C4-2B (cell line): Measurements from ENCODE around the gene ANKH.
A peak's percentile ranks its signal among the peaks of the same experiment; 100 is the strongest.

Source experiments
- H3K27ac ChIP-seq: fragments of 450-650 bp; 2 replicates; pipeline ENCODE4 v1.5.1; 2017
- ZFX ChIP-seq: fragments of 450-650 bp; IDR thresholded peaks from 2 replicates; pipeline ENCODE4 v1.6.1; 2017
- TF ChIP-seq, protein P1 (sequence below): fragments of 450-650 bp; conservative IDR thresholded peaks from 2 replicates; pipeline ENCODE4 v1.5.1; 2017; ENCODE audit warnings: mild to moderate bottlenecking

The ANKH gene

DNA sequence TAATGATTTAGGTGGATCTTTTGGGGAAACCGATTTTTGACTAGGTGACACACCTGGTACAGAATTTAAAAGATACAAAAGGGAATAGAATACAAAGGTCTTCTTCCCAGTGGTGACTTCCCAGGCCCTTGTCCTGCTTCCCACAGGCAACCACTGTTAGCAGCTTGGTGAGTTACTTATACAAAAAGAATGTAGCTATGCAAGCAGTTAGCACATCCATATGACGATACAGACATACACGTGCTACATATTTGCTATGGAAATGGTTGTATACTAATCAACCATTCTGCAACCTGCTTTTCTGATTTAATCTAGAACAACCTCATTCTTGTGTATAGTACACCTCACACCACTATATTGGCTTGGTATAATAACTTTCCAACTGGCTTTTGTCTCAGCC is 156.1 kb downstream of the ANKH start:
- TF ChIP-seq, protein P1, sequence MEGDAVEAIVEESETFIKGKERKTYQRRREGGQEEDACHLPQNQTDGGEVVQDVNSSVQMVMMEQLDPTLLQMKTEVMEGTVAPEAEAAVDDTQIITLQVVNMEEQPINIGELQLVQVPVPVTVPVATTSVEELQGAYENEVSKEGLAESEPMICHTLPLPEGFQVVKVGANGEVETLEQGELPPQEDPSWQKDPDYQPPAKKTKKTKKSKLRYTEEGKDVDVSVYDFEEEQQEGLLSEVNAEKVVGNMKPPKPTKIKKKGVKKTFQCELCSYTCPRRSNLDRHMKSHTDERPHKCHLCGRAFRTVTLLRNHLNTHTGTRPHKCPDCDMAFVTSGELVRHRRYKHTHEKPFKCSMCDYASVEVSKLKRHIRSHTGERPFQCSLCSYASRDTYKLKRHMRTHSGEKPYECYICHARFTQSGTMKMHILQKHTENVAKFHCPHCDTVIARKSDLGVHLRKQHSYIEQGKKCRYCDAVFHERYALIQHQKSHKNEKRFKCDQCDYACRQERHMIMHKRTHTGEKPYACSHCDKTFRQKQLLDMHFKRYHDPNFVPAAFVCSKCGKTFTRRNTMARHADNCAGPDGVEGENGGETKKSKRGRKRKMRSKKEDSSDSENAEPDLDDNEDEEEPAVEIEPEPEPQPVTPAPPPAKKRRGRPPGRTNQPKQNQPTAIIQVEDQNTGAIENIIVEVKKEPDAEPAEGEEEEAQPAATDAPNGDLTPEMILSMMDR = no peak
- TF ChIP-seq ZFX = no peak
- H3K27ac ChIP-seq = peak overlapping the region; percentile 98

DNA sequence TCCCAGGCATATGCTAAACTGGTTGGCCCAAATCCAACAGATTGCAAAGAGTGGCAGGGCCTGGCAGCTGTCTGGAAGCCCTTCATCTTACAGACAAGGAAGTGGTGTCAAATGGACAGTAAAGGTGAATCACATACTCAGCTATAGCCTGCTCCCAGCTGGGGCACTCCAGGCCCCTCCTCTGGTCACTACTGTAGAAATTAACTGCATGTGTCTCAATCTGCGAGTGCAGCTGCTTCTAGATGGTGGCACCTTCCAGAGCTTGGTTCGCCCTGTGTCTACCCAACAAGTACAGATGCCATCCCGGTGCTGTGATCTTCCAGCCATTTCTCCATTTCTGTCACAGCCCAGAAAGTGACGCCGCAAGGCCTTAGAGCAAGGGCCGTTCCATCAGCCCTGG is 156.9 kb downstream of the ANKH start:
- H3K27ac ChIP-seq = peak overlapping the region; percentile 98
- no peak for TF ChIP-seq ZFX
- TF ChIP-seq, protein P1 = no peak

DNA sequence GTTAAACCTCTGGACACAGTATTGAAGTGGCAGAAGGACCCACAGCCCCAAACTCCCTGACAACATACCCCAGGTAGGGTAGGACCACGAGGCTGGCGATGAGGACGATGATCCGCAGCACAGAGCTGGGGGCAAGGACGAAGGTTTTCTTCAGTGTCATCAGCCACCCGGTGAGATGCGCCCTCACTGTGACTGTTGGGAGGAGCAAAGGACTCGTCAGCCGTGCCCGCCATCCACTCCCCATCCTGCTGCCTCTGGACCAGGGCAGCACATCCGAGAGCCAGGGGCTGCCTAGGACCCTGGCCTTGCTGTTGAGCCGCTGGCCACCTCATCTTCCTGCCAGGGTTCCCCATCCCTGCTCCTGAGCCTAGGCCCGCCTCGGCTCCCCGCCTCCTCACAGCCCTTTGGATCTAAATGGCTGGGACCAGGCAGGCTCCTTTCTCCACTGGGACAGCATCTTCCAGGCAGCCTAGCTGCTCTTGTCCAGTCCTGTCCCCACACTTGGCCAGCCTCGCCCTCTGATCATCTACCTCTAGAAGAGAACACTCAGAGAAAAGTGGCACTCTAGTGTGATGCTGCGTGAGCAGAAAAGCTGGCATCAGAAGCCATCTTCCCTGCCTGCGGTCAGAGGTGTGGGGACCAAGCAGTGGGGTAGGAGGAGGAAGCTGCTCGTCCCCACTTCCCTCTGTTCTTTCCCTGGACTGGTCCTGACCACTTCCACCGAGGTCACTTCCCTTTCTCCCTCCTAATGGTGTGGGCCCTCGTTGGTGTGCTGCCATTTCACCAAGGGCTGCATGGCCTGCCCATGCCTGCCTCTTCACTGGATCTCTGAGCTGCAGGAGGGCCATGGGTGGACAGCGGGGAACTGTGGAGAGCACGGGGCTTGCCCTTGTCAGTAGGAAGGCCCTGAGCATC is 157.8 kb downstream of the ANKH start:
- TF ChIP-seq ZFX = no peak
- TF ChIP-seq, protein P1 = no peak
- H3K27ac ChIP-seq = peak overlapping the region; percentile 98

DNA sequence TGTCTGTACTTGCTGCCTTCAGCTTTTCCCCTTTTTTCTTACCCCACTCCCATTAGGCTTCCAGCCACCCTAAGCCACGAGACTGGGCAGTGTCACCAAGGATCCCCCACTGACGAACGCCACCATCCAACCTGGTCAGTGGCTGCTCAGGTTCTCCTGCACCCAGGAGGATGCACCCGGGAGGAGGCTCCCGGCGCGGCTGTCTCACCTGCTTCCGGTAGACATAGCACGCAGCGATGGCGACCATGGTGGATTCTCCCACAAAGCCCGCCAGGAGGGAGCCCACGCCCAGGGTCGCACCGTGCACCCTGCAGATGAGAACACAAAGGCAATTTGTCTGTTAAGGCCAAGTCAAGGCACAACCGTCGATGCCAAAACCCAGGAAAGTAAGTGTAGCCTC is 158.9 kb downstream of the ANKH start:
- TF ChIP-seq, protein P1 = no peak
- no peak for TF ChIP-seq ZFX
- H3K27ac ChIP-seq = no peak overlapping the region

DNA sequence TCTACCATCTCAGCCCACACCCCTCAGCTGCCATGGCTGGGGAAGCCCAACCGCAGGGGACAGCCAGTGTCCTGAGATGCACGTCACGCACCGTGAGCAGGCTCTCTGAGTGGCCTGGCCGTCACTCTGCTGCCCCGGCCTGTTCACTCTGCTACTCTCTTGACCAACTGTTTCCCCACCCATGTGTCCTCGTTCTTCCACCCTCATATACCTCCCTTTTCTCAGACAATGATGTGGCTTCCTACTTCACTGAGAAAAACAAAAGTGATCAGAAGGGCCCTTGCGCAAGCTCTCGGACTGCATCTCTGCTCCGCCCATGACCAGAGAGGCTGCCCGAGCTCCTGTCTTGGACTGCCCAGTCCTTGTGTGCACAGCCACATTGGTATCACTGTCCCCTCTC is 159.4 kb downstream of the ANKH start:
- H3K27ac ChIP-seq = no peak overlapping the region
- TF ChIP-seq, protein P1 = no peak
- no peak for TF ChIP-seq ZFX

DNA sequence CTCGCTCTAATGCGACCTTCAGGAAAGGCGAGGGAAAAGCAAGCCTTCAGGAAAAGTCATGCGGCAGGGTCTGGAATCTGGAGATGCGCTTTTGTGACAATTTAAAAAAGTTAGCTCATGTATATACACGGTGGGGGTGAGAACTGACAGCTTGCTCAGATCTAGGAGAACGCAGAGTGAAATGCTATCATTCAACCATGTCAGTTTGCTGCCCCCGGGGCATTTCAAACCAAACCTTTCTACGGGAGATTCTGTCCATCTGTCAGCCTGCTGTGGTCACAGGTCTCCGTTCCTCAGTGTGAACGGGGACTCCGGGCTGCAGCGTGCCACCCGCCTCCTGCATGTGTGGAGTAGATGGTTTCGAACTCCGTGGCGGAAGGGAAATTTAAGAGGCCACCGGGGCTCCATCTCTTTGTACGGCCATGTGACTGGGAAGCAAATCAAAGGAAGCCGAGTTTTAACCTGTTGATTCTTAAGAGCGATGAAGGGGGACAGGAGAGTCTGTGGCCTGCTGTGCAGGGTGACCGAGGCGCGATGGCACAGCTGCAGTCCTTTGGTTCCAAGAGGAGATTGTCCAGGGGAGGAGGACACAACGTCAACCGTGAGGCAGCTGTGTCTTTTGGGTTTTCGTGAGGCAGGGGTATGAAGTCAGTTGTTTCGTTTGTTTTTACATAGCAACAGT is 161.1 kb downstream of the ANKH start:
- TF ChIP-seq, protein P1 = no peak
- no peak for TF ChIP-seq ZFX
- no peak overlapping the region for H3K27ac ChIP-seq

DNA sequence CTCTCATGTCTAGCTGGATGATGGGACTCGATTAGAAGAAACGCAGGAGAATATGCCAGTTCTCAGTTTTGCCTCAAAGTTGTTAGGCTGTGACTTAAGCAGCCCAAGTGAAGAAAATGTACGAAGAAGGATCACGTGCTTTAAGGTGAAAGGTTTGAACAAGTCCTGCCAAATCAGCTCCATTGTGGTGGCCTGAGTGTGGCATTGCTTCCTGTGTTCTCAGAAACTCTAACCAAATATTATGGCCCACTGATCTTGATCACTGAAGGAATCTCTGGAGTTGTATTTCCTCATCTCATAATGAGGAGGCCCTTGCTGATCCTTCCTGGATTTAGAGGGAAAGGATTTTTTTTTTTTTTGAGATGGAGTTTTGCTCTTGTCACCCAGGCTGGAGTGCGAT is 163.0 kb downstream of the ANKH start:
- TF ChIP-seq, protein P1 = no peak
- no peak for TF ChIP-seq ZFX
- no peak overlapping the region for H3K27ac ChIP-seq
